ENCODE results near the gene CD79A.
"Not testable (repeated sequence)": the region's sequence is repeated elsewhere in the genome, so short reads cannot be mapped to it uniquely, and the experiment has no call there.

The CD79A gene

DNA sequence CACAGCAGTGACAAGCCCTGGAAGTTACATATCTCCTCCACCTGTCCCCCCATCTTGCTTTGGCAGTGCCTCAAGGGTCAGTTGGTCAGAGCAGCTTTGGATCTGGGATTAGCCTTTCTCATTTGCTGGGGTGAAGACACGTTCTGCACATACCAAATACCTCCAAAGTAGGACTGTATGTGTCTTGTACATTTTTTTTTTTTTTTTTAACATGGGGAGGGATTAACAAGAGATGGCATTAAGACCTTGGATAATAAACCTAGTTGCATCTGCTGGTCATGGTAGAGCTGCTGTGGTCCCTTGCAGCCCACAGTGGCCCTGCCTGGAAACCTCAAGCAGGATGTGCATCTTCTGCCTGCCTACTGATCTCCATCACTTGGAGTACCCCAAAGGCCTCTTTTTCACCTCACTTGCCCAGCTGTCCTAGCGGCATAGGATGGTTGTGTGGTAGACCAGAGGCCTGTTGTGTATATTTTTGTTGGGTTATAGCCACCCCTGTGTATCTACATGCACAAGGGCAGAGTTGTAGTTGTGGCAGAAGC, 14.6 kb upstream of the CD79A start:
- no peak for FAIRE-seq
- DNase-seq (ENCODE audit: low spot score): no peak

DNA sequence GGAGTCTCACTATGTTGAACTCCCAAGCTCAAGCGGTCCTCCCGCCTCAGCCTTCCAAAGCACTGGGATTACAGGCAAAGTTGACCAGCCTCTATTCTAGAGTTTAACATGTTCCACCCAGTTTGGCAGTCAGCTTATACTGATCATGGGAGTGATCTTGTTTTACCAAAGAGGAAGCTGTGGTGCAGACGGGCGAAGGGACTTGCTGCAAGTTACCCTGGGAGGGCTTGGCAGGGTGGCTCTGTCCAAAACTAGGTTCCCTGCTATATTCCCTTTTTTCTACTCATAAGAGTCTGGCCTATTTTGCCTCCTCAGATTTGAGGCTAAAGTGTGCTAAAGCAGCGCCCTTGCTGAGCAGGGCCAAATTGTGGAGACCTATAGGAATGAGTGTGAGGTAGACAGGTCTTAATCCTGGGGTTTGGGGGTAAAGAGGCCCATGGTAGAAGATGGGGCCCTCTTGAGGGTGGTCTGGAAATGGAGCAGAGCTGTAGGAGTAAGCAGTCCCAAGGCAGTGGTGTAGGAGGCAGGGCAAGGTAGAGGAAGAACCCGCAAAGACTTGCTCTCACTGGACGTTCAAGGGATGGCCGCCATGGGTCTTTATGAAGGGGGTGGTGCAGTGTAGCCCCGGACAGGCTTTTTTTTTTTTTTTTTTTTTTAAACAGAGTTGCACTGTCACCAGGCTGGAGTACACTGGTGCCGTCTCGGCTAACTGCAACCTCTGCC, 13.7 kb upstream of the CD79A start:
- no peak for FAIRE-seq

DNA sequence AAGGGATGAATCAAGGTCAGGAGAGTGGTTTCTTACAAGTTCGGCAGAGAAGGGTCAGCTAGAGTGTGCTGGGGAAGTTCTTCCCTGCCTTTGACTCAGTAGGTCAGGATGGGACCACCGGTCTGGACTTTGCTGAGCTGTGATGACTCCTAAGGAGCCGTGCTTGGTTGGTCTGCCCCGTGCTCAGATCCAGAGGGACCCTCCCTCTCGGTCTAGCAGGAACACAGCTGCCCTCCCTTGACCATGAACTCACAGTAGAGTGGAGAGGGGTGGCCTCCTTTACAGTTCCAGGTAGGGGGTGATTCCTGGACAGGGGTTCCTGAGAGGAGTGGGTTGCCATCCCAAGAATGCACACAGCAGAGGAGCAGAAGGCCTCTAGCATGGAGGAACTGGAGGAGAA, 12.7 kb upstream of the CD79A start:
- no peak for FAIRE-seq
- no peak for DNase-seq (ENCODE audit: low spot score)

More for the DNA sequence above, 13.7 kb upstream of the CD79A start:
- DNase-seq (ENCODE audit: low spot score): no peak

DNA sequence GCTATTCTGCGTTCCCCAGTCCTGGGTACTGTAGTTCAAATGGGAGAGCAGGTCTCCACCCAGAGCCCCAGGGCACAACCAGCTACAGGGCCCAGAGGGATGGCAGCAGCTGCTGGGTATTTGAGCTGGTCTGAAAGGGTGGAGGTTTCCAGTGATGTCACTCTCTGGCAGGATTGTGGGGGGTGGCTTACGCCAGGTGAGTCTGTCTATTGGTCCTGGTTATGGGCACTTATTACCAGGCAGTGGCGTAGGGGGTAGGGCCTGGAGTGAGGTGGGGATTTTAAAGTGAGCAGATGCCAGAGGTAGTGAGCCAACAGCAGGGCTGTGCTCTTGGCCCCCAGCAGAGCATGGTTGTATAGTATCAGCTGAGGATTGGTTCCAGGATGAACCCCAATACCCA, 10.8 kb upstream of the CD79A start:
- no peak for DNase-seq (ENCODE audit: low spot score)
- no peak for FAIRE-seq

DNA sequence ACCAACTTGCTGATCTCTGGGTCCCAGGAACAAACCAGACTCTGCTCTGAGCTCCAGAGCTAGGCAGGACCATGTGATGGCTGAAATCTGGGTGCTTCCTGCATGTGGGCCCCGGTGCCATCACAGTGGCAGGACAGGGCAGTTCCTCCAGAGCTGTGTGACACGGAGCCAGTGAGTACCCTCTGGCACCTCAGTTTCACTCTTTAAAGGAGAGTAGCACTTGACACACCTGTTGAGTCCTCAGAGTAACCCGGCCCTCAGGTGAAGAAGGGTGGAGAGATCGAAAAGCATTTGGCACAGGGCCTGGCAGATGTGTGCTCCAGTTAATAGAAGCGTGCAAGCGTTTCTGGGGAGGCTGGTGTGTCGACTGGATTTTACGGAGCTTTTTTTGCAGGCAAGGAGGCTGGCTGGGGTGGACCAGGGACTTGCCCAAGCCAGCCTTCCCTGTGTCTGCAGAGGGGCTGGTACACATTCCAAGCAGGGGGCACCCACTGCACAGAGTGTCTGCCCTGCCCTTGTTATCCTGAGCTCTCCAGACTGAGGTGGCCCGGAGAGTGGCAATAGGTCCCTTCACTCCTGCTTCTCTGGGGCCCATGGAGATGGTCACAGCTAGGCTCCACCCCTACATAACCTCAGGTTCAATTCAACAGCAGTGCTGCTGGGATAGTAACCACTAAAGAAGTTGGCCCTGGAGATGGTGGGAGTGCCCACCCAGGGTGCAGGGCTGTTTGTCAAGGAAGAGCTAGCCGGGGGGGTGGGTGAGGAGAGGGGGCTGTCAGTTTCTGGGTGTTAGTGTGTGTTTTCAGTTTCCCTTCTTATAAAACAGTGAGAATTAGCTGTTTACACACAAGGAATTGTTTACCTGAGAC, 8.7 kb upstream of the CD79A start:
- FAIRE-seq (no peak), DNase-seq (ENCODE audit: low spot score) (no peak)

- DNase-seq (ENCODE audit: low spot score) (no peak), FAIRE-seq (no peak)
Measured at GRCh38 chr19:41868989-41869300, 8.1 kb upstream of the CD79A start.

DNA sequence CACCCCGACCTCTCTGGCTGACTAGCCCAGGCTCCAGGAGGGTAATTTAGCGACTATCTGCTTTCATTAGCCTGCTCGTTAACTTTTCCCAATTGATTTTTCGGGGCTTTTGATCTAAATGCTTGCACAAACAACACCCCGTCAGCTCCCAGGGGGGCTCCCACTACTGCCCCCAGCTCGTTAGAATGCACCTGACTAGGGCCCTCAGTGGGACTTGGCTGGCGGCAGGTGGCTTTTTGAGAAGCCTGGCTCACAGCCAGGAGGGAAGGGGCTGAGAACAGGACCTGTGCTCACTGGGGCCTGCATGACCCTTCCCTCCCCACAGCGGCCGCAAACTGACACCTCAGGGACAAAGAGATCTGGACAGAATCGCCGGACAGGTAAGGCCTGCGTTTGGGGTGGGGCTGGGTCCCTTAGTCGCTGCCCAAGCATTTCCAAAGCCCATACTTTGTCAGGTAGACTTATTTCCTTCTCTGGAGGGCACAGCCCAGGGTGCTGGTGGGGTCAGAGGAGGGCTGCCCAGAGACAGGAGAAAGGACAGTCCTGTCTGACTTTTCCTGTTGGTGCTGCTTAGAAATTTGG, 7.6 kb upstream of the CD79A start:
- no peak for FAIRE-seq
- no peak for DNase-seq (ENCODE audit: low spot score)

DNA sequence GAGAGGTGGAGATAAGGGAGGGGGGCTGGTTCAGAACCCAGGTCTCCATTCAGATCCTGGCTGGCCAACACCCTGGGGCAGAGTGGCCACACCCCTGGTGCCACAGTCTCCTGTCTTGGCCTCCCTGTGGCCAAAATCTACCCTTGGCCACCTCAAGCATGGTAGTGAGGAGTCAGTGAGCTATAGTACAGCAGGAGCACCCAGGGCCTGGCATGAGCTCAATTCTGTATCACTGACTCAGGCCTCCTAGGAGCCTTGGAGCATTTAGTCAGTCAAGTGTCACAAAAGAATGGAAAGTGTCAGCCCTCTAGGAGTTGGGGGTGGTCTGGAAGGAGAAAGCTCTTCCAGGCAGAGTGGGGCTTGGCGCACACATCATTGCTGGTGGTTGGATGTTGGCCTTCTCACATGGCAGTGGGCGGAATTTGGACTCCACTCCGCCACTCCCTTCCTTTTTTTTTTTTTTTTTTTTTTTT, 6.6 kb upstream of the CD79A start:
- no peak for DNase-seq (ENCODE audit: low spot score)
- FAIRE-seq: no peak

DNA sequence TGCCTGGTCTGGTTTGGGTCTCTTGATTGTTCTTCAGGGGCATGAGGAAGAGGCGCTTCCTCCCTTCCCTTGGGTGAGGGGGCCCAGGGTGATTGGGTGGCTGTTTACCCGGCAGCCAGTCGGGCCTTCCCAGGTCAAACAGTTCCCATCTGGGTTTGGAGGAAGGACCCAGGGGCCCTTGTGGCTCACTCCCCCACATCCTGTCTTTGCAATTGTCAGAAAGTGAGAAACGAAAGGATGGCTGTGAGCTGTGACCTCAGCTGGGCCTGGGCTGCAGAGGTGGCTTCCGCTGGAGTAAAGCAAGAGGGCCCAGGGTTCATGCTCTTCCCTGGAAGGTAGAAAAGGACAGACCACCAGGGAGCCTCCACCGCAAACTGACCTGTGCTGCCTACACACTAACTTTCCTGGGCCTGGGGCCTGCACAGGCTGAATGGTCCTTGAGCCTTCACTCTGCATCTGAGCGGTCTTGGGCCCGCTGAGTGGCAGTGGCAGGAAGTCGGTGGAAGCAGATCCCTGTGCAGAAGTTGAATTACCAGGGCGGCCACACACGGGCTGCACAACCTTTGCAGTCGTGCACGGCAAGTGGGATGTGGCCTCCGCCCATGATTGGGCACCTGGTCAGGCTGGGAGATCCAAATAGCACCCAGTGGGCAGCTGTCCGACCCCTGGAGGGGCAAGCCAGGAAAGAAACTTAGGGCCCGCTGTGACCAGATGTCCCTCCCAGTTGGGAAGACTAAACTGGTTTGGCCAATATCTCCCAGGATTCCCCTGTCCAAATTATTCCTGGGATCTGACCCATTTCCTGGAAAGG, 5.3 kb upstream of the CD79A start:
- DNase-seq (ENCODE audit: low spot score) (no peak), FAIRE-seq (no peak)

DNA sequence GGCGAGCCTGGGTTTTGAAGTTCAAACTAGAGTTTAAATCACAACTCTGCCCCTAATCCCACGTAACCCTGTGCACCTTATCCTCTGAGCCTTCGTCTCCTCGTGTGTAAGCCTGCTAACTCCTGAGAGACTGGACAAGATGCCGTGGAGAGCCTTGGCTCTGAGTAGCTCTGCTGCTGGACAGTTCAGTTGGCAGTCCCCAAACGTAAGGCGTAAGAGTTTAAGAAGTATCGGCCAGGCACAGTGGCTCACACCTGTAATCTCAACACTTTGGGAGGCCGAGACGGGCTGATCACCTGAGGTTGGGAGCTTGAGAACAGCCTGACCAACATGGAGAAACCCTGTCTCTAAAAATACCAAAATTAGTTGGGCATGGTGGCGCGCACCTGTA, 4.7 kb upstream of the CD79A start:
- FAIRE-seq (no peak), DNase-seq (ENCODE audit: low spot score) (no peak)

GRCh38 chr19:41872775-41873647, 4.1 kb upstream of the CD79A start:
- FAIRE-seq: no peak
- peak; percentile 57 for DNase-seq (ENCODE audit: low spot score)

- DNase-seq (ENCODE audit: low spot score); FAIRE-seq: not testable (repeated sequence)
Measured at GRCh38 chr19:41875973-41876372, 1.1 kb upstream of the CD79A start.

GRCh38 chr19:41877916-41878905, 1.1 kb downstream of the CD79A start:
- no peak for DNase-seq (ENCODE audit: low spot score)
- no peak for FAIRE-seq

GRCh38 chr19:41879080-41879479, 2.0 kb downstream of the CD79A start:
- FAIRE-seq: no peak
- DNase-seq (ENCODE audit: low spot score): no peak

DNA sequence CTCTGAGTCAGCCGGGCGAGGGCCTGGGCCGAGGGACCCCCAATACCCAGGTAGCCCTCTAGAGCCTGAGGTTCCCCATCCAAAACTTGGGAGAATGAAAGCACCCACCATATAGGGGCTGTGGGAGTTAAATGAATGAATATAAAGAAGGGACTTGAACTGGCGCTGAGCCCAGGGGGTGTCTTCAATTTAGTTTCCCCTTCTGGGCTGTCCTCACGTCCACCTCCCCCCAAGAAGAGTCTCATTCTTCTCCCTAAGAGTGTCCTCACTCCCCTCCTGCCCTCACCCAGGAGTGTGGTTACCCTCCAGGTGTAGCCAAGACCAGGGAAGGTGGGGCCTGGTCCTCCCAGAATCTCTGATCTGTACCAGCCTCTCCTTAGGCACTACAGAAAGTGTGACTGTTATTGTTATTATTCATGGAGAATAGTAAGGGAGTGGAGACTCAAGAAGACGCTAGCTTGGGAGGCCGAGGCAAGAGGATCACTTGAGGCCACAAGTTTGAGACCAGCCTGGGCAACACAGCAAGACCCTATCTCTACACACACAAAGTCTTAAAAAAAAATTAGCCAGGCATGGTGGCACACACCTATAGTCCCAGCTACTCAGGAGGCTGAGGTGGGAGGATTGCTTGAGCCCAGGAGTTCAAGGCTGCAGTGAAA, 2.7 kb downstream of the CD79A start:
- DNase-seq (ENCODE audit: low spot score): no peak
- no peak for FAIRE-seq

DNA sequence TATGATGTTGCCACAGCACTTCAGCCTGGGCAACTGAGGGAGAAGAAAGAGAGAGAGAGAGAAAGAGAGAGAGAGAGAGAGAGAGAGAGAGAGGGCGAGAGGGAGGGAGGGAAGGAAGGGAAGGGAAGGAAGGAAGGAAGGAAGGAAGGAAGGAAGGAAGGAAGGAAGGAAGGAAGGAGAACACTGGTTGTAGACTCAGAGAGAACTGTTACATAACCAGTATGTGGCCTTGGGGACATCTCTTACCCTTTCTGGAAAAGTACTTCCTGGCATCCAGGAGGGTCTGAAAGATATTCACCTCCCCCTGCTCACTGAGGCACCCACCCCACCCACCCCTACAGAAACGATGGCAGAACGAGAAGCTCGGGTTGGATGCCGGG, 3.2 kb downstream of the CD79A start:
- DNase-seq (ENCODE audit: low spot score) (no peak), FAIRE-seq (no peak)

GRCh38 chr19:41882568-41883462, 5.7 kb downstream of the CD79A start, which contains the start of gene ARHGEF1:
Gene ARHGEF1 (plus strand): TSS chr19:41883184. CDS start chr19:41888083, 4,899 bp downstream.
- FAIRE-seq (no peak), DNase-seq (ENCODE audit: low spot score) (peak; percentile 47)

DNA sequence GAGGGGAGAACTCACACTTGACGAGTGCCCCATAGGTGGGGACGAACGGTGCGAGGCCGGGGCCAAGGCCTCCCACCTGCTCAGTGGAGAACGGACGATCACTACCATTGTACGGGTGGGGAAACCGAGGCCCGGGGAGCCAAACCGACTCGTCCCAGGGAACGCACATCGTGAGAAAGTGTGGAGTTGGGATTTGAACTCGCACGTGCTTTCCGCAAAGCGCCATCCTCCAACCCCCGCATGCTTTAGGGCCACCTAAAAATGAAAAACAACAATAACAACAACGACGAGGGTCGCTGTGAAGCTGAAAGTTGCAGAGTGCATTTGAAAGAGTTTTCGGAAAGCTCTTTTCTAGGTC, 6.4 kb downstream of the CD79A start:
- FAIRE-seq: no peak
- DNase-seq (ENCODE audit: low spot score): no peak
